ENCODE measurements around the gene CCDC110. TPM values are rescaled to one million over a fixed set of nuclear protein-coding genes. Genes with fewer than 3 reads are reported as not detected.

Gene CCDC110
- total RNA-seq, 4 donors from 2014 or later: 0.67 to 7.5 (median 2.4) TPM

GRCh38 chr4:185405296-185405999 lies 66.1 kb downstream of the CCDC110 start:
- H3K36me3 ChIP-seq: peaks cover 0 to 89% of the 10 kb centered on the region in 2 donors
- H3K27me3 ChIP-seq: no peaks in the 10 kb centered on the region
- peaks cover 0 to 19% (median 0%) of the 10 kb centered on the region in 3 donors for H3K4me1 ChIP-seq
- no peak overlapping the region for H3K4me3 ChIP-seq
- H3K9me3 ChIP-seq: peaks cover 0 to 4% (median 0%) of the 10 kb centered on the region in 3 donors
- WGBS, 2 donors (ENCODE audit: low coverage in 1 of 2): 91 to 93% methylated on average over 6 of the region's 6 CpGs
- ATAC-seq: no peak
- H3K27ac ChIP-seq: no peak overlapping the region
- TF ChIP-seq POLR2A (IDR thresholded peaks at IDR 0.05) (no peak), POLR2AphosphoS5 (IDR thresholded peaks at IDR 0.05) (no peak), EP300 (IDR thresholded peaks at IDR 0.05) (no peak), CTCF (IDR thresholded peaks at IDR 0.05) (no peak)

GRCh38 chr4:185404031-185404430 lies 67.5 kb downstream of the CCDC110 start:
- Histone ChIP-seq H3K4me3 (no peak overlapping the region), H3K27me3 (no peaks in the 10 kb centered on the region), H3K9me3 (no peaks in the 10 kb centered on the region), H3K4me1 (peaks cover 0 to 34% (median 0%) of the 10 kb centered on the region in 3 donors), H3K36me3 (peaks cover 0 to 89% of the 10 kb centered on the region in 2 donors), H3K27ac (no peak overlapping the region)
- TF ChIP-seq POLR2AphosphoS5 (IDR thresholded peaks at IDR 0.05): no peak
- TF ChIP-seq EP300 (IDR thresholded peaks at IDR 0.05): no peak
- no peak for TF ChIP-seq POLR2A (IDR thresholded peaks at IDR 0.05)
- TF ChIP-seq CTCF (IDR thresholded peaks at IDR 0.05): no peak
- no peak for ATAC-seq
- 92% methylated on average over 4 of the region's 4 CpGs; no CpG with 5 or more reads in 1 of the 2 donors for WGBS, 2 donors (ENCODE audit: low coverage in 1 of 2)

DNA sequence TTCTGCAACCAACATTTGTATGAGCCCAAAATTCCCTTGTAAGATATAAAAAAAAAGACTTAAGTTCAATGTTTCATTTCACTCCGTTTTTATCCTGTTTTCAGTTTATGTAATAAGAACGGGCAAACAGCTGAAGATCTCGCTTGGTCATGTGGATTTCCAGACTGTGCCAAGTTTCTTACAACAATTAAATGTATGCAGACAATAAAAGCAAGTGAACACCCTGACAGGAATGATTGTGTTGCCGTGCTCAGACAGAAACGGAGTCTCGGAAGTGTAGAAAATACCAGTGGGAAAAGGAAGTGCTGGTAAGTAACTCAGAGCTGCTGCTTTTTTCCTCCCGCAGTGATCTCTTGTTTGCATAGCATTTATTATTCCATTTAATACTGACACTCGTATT lies 72.1 kb downstream of the CCDC110 start:
- Histone ChIP-seq H3K4me1 (peaks cover 0 to 65% (median 6%) of the 10 kb centered on the region in 3 donors), H3K36me3 (peaks cover 0 to 51% of the 10 kb centered on the region in 2 donors), H3K9me3 (no peaks in the 10 kb centered on the region), H3K4me3 (no peak overlapping the region), H3K27ac (peak overlapping the region in 3 of 4 donors; percentile 5 to 100 (median 100)), H3K27me3 (no peaks in the 10 kb centered on the region)
- TF ChIP-seq CTCF (IDR thresholded peaks at IDR 0.05): no peak
- TF ChIP-seq EP300 (IDR thresholded peaks at IDR 0.05): no peak
- TF ChIP-seq POLR2AphosphoS5 (IDR thresholded peaks at IDR 0.05): no peak
- ATAC-seq: no peak
- 48 to 71% methylated on average over 8 of the region's 8 CpGs for WGBS, 2 donors (ENCODE audit: low coverage in 1 of 2)

DNA sequence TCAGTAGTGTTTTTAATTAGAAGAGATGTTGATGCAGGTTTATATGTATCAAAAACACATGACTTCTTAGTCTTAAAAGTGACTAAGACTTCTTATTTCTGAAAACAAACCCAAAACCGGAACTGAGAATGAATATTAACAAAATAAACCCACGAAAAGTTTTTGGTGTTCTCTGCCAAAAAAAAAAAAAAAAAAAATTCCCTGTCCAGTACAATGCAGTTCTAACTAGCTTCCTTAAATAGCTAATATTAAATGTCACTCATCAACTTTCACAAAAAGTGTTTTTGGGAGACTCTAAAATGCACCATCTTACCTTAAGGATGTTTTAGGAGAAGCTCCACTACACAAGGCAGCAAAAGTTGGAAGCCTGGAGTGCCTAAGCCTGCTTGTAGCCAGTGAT lies 72.9 kb downstream of the CCDC110 start:
- ATAC-seq: no peak

More for the DNA sequence above, 72.9 kb downstream of the CCDC110 start:
- no peak overlapping the region for H3K4me3 ChIP-seq
- H3K27me3 ChIP-seq: no peaks in the 10 kb centered on the region
- WGBS, 2 donors (ENCODE audit: low coverage in 1 of 2): 6 to 8% methylated on average over 2 of the region's 2 CpGs
- H3K9me3 ChIP-seq: no peaks in the 10 kb centered on the region
- peak overlapping the region in 3 of 4 donors; percentile 49 to 100 (median 100) for H3K27ac ChIP-seq
- TF ChIP-seq EP300 (IDR thresholded peaks at IDR 0.05) (no peak), CTCF (IDR thresholded peaks at IDR 0.05) (no peak), POLR2AphosphoS5 (IDR thresholded peaks at IDR 0.05) (no peak), POLR2A (IDR thresholded peaks at IDR 0.05) (no peak)
- H3K4me1 ChIP-seq: peaks cover 0 to 67% (median 6%) of the 10 kb centered on the region in 3 donors
- H3K36me3 ChIP-seq: peaks cover 0 to 45% of the 10 kb centered on the region in 2 donors

Measured in gastroesophageal sphincter (tissue), 4 donors.